Heart right ventricle (tissue), 16 donors: ENCODE data around the gene HOXA2. TPM values are rescaled to one million over a fixed set of nuclear protein-coding genes. Genes with fewer than 3 reads are reported as not detected.

Source experiments
- ATAC-seq, 8 donors: fragments of 200-7000 bp; cut with Tn5 transposase; one replicate each; pipeline ENCODE4 v1.9.1; 2020; ENCODE audit warnings: mild to moderate bottlenecking in 8 of 8, moderate library complexity in 8 of 8, moderate number of reproducible peaks in 1 of 8
- DNase-seq, 2 donors: peaks; one replicate each; pipeline ENCODE4 v3.0.0-alpha.2; 2020
- H3K27ac ChIP-seq, 10 donors: fragments of 200-600 bp; sonication (generic) in 2 of 10; one replicate each; pipeline versions ENCODE4 v1.5.0 to v1.8.0; 2020 to 2022; ENCODE audit warnings: mild to moderate bottlenecking in 3 of 10
- H3K27me3 ChIP-seq, 7 donors: fragments of 200-600 bp; one replicate each; pipeline ENCODE4 v1.8.0; 2021 to 2022; ENCODE audit warnings: mild to moderate bottlenecking in 2 of 7
- H3K36me3 ChIP-seq, 9 donors: fragments of 200-600 bp; sonication (generic) in 1 of 9; one replicate each; pipeline versions ENCODE4 v1.5.0 to v1.8.0; 2020 to 2022; ENCODE audit warnings: mild to moderate bottlenecking in 2 of 9
- H3K4me1 ChIP-seq, 9 donors: fragments of 200-600 bp; sonication (generic) in 1 of 9; one replicate each; pipeline versions ENCODE4 v1.5.0 to v1.8.0; 2020 to 2022; ENCODE audit warnings: mild to moderate bottlenecking in 4 of 9
- H3K4me3 ChIP-seq, 10 donors: fragments of 200-600 bp; sonication (generic) in 2 of 10; one replicate each; pipeline versions ENCODE4 v1.5.0 to v1.8.0; 2020 to 2022; ENCODE audit warnings: mild to moderate bottlenecking in 7 of 10, moderate library complexity in 2 of 10
- H3K9me3 ChIP-seq, 11 donors: fragments of 200-600 bp in 10 of 11; sonication (generic) in 2 of 11; one replicate each; pipeline versions ENCODE4 v1.5.0 to v1.8.0; 2013 to 2022; ENCODE audit warnings: mild to moderate bottlenecking in 2 of 11, control low read depth in 1 of 11, moderate library complexity in 1 of 11
- CTCF ChIP-seq, 9 donors: fragments of 200-600 bp; sonication (generic) in 2 of 9; IDR thresholded peaks; one replicate each; pipeline versions ENCODE4 v1.5.0 to v1.8.0; 2021 to 2022; ENCODE audit warnings: antibody characterized with exemption in 9 of 9, mild to moderate bottlenecking in 5 of 9, moderate library complexity in 1 of 9
- WGBS, 2 donors: extraction: QIAGEN DNeasy Blood & Tissue Kit; methylation state at CpG; one replicate each; pipeline ENCODE4 v1.1.7; 2013; ENCODE audit warnings: inconsistent platforms in 1 of 2; 5-methylcytosine and 5-hydroxymethylcytosine counted together
- intact Hi-C, 10 donors: fragments of 100-400 bp; cut with DNase I; formaldehyde crosslinking; loops; one replicate each; pipeline versions ENCODE4 v1.11.1 to v1.14.2; 2022
- polyA plus RNA-seq, 2 donors: library from polyadenylated mRNA; stranded (reverse); fragments of 200-250 nt; gene quantifications; one replicate each; pipeline ENCODE4 v1.2.3, GENCODE V29; 2013
- total RNA-seq, 10 donors: library from RNA; stranded (reverse); fragmentation: NEBNext Ultra II Directional in 3 of 10; extraction: Animal tissue kit (Norgen Biotek cat#: 25700) in 3 of 10; gene quantifications; one replicate each; pipeline versions ENCODE4 v1.2.1 to v1.2.4, GENCODE V29; 2021 to 2023
- donor health status: Arrhythmogenic right ventricular cardiomyopathy.
- donor health status: ischemic (EF 13 %, LVEDD 7.1; RV severe dilation, severe dysfunction).
- donor health status: healthy with polysubstance abuse.
- donor health status: DM: no; HTN: yes; CAD: no.
- donor health status: DM: no; HTN: no; CAD: no.
- donor health status: ischemic (EF 25% LVEDD 6.9; RV normal size, moderate dysfunction).
- donor health status: ischemic (EF 25% LVEDD 5.7; RV mildly dilated, moderate dysfunction).
- donor health status: healthy.
- donor health status: DM: yes; HTN: yes; CAD: no.
- donor health status: Ischemic cardiomyopathy.
- donor health status: ischemic (EF 35%, LVEDD 5.7; RV mildly dilated, moderate dysfunction).
- donor health status: nonischemic (EF 11% LVEDD 7.7; RV severe dilation, severe dysfunction).
- donor health status: DM: yes; HTN: yes; CAD: no.
- donor health status: PGD.
- donor health status: ischemic (EF 29% LVEDD 5.4; RV normal size, mild dysfunction).
- donor health status: nonischemic (EF 23%, LVEDD 6.1; RV moderate dilation, normal function).

Gene HOXA2
- total and polyA plus RNA-seq, 12 donors, result 0.10 to 0.23 (median 0.19) TPM; not detected in 8

DNA sequence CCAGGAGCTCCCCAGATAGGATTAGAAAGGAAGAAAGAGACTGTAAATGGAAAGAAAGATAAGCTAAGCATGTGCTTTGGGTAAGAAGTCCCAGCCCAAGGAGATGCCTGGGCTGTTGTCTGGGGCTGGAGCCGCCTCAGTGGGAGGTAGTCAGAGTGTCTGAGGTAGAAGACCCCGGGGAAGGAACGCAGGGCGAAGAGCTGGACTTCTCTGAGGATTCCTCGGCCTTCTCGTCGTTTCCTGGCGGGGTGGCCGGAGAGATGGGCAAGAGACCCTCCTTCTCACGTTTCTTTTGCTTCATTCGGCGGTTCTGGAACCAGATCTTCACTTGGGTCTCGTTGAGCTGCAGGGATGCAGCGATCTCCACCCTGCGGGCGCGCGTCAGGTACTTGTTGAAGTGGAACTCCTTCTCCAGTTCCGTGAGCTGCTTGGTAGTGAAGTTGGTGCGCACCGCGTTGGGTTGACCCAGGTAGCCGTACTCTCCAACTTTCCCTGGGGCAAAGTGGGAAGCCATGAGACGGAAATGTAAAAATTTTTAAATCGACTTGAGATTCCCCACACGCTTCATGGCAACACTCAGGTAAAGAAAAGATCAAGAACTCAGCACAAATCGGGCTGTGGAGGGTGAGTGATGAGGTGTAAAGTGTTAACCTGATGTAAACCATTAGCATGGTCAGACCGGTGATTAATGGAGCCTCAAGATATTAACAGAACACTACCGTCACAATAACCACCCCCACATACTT is 8.0 kb downstream of the HOXA2 start:
- H3K4me3 ChIP-seq, result no peak overlapping the region
- no peaks in the 10 kb centered on the region for H3K36me3 ChIP-seq
- H3K27me3 ChIP-seq, result peaks cover 17 to 100% (median 100%) of the 10 kb centered on the region in 7 donors
- no peak overlapping the region for H3K27ac ChIP-seq
- TF ChIP-seq CTCF (IDR thresholded peaks at IDR 0.05), result no peak
- DNase-seq (no peak), ATAC-seq (no peak)
- WGBS, 2 donors, result 14 to 19% methylated on average over 29 of the region's 29 CpGs
- no peaks in the 10 kb centered on the region for H3K9me3 ChIP-seq
- H3K4me1 ChIP-seq, result peaks cover 0 to 39% (median 27%) of the 10 kb centered on the region in 9 donors
- intact Hi-C loops, result loop anchor here in 1 of 10 donors (5.0 kb wide), 1 partner anchor 38 kb away; the partner anchor contains the start of gene HOXA4

GRCh38 chr7:27093184-27093895 is 9.1 kb downstream of the HOXA2 start:
- TF ChIP-seq CTCF (IDR thresholded peaks at IDR 0.05), result no peak
- no peak for ATAC-seq
- no peak for DNase-seq
- no peak overlapping the region for H3K4me3 ChIP-seq
- H3K36me3 ChIP-seq, result no peaks in the 10 kb centered on the region
- H3K27me3 ChIP-seq, result peaks cover 15 to 100% (median 100%) of the 10 kb centered on the region in 7 donors
- intact Hi-C loops, result no loop called here
- no peak overlapping the region for H3K27ac ChIP-seq
- 29 to 38% methylated on average over 6 of the region's 6 CpGs for WGBS, 2 donors
- H3K9me3 ChIP-seq, result no peaks in the 10 kb centered on the region
- H3K4me1 ChIP-seq, result peaks cover 0 to 35% (median 21%) of the 10 kb centered on the region in 9 donors

GRCh38 chr7:27092819-27093110 is 9.7 kb downstream of the HOXA2 start:
- peaks cover 0 to 35% (median 18%) of the 10 kb centered on the region in 9 donors for H3K4me1 ChIP-seq
- no peak for ATAC-seq
- DNase-seq, result no peak
- 17 to 45% methylated on average over 1 of the region's 1 CpG for WGBS, 2 donors
- no peak overlapping the region for H3K27ac ChIP-seq
- H3K9me3 ChIP-seq, result no peaks in the 10 kb centered on the region
- no peak overlapping the region for H3K4me3 ChIP-seq
- no peaks in the 10 kb centered on the region for H3K36me3 ChIP-seq
- peaks cover 15 to 100% (median 100%) of the 10 kb centered on the region in 7 donors for H3K27me3 ChIP-seq
- intact Hi-C loops, result no loop called here
- TF ChIP-seq CTCF (IDR thresholded peaks at IDR 0.05), result no peak

DNA sequence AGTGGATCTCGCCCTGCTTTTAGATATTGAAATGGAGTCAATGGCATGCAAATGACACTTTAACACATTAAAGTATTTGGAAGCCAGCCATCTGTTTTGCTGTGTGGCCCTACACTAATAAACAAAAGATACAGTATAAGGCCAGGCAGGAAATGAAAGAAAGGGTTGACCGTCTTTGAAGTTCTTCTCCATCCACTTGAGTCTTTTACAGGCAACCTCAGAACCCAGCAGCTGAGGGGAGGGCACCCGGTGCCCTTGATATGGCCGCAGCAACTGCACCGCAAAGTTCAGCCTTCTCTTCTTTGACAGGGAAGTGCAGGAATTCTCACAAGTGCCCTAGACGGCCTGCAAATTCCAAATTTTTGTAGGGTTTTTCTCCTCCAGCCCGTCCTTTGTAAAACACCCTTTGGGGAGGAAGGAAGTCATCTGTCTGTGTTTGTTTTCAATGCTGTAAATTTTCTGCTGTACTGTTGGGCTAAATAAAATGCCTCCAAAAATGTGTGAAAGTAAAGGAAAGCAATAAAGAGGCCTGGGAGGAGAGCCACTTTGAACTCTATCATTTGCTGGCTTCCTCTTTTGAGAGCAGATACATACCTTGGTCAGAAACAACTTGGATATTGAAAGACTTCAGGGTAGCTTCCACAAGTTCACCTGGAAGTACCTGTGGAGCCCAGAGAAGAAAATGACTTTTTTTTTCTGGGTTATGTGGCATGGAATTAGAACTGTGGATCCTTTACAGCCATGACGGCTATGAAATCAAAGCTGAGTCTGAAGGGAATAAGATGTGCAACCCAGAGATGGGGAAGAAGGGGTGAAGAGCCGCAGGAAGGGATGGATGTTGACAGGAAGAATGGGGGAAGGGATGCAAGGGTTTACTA is 10.3 kb downstream of the HOXA2 start:
- peaks cover 0 to 31% (median 15%) of the 10 kb centered on the region in 9 donors for H3K4me1 ChIP-seq
- no peak overlapping the region for H3K4me3 ChIP-seq
- DNase-seq (no peak), ATAC-seq (no peak)
- H3K27me3 ChIP-seq, result peaks cover 12 to 100% (median 100%) of the 10 kb centered on the region in 7 donors
- no peak overlapping the region for H3K27ac ChIP-seq
- intact Hi-C loops, result no loop called here
- H3K9me3 ChIP-seq, result no peaks in the 10 kb centered on the region
- no peaks in the 10 kb centered on the region for H3K36me3 ChIP-seq
- 22 to 24% methylated on average over 9 of the region's 9 CpGs for WGBS, 2 donors
- TF ChIP-seq CTCF (IDR thresholded peaks at IDR 0.05), result no peak
